GM10266 (cell line): ENCODE results near the gene MYG1.

ENCODE experiments used
- DNase-seq: peaks from one replicate; pipeline ENCODE4 v3.0.0; 2012; ENCODE audit errors: extremely low spot score
- TF ChIP-seq, protein P1 (sequence below): IDR thresholded peaks from 2 replicates; pipeline ENCODE4 v1.5.1; 2012; ENCODE audit warnings: mild to moderate bottlenecking, low read depth; ENCODE audit not compliant: control insufficient read depth, insufficient read depth; ENCODE audit errors: missing control alignments

The MYG1 gene

GRCh38 chr12:53324113-53324778, 24.8 kb downstream of the MYG1 start:
- TF ChIP-seq, protein P1, sequence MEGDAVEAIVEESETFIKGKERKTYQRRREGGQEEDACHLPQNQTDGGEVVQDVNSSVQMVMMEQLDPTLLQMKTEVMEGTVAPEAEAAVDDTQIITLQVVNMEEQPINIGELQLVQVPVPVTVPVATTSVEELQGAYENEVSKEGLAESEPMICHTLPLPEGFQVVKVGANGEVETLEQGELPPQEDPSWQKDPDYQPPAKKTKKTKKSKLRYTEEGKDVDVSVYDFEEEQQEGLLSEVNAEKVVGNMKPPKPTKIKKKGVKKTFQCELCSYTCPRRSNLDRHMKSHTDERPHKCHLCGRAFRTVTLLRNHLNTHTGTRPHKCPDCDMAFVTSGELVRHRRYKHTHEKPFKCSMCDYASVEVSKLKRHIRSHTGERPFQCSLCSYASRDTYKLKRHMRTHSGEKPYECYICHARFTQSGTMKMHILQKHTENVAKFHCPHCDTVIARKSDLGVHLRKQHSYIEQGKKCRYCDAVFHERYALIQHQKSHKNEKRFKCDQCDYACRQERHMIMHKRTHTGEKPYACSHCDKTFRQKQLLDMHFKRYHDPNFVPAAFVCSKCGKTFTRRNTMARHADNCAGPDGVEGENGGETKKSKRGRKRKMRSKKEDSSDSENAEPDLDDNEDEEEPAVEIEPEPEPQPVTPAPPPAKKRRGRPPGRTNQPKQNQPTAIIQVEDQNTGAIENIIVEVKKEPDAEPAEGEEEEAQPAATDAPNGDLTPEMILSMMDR = no peak
- DNase-seq = peak; percentile 79

- TF ChIP-seq, protein P1 = peak; percentile 89
- DNase-seq = peak; percentile 96
Measured at GRCh38 chr12:53324779-53325510, 25.4 kb downstream of the MYG1 start.

DNA sequence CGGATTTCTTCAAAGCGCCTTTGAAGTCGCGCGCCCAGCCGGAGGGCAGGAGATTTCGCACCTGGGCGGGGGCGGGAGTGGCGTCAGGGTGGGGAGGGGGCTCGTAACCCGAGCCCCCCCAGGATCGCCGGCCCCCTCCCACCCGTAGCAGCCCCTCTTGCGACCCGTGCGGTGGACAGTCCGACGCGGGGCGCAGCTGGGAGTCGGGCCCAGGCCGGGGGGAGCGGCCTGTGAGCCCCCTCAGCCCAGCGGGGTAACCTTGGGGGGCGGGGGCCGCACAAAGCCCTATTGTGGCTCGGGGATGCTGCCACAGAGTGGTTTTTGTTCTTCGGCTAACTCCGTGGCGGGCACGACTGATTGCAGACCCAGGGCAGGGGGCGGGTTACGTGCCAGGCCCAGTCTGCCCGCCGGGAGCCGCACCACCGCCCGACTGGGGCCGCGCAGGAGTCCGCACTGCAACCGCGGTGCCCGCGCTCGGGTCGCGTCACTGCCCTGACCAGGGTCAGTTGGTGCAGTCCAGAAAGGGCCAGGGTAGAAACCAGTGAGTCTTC, 26.1 kb downstream of the MYG1 start:
- no peak for DNase-seq
- TF ChIP-seq, protein P1 = no peak

GRCh38 chr12:53326460-53327185, 27.1 kb downstream of the MYG1 start:
- no peak for DNase-seq
- TF ChIP-seq, protein P1 = no peak

DNA sequence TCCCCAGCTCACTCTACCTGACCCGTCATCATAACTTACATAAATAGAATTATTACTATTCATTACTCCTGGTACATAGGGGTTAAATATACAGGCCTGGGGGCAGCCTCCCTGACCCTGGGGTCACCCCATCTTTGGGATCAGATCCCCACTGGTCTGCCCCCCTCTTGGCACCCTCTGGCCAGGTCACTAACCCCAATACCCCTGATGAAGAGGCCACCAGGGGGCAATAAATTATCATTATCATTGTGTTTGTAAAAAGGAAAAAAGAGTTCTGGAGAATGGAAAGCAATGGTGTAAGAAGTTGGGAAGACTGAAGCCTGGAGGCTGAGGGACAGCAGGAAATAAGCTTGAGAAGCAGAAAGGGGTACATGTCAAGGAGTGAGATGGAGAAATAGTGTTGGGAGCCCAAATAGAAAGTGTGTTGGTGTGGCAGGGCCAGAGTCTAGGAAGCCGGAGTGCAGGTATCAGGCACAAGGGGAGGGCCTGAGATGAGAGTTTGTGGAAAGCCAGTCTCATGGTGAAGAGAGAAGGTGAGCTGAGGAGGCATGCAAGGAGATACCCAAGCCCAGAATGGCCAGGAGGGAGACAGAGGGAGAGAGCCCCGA, 28.0 kb downstream of the MYG1 start:
- TF ChIP-seq, protein P1 = peak; percentile 37
- DNase-seq = no peak

GRCh38 chr12:53328043-53328435, 28.5 kb downstream of the MYG1 start:
- TF ChIP-seq, protein P1 = no peak
- DNase-seq = no peak
